Inflammatory macrophage treated with lipopolysaccharide for 4 hours (primary cell): ENCODE measurements around the gene ARRB1.
A peak's percentile ranks its signal among the peaks of the same experiment; 100 is the strongest.
"Not testable (repeated sequence)": the region's sequence is repeated elsewhere in the genome, so short reads cannot be mapped to it uniquely, and the experiment has no call there.

Experiments used
- DNase-seq: peaks from one replicate; pipeline ENCODE4 v3.0.0-alpha.2; 2020

Gene ARRB1

DNA sequence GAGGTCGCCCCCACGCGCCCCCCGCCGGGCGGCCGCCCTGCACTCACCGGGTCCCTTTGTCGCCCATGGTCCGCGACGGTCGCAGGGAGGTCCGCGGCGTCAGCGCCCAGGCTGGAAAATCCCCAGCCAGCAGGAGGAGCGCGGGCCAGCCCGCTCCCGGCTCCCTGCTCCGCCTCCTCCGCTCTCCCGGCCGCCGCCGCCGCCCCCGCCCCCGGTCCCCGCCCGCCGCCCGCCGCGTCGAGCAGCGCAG, at the start of gene ARRB1:
Gene ARRB1, minus strand, starts transcription at position 121 of the 250 bp plus-strand sequence. Its CDS starts 54 bp downstream, at position 67.
- DNase-seq: no peak

DNA sequence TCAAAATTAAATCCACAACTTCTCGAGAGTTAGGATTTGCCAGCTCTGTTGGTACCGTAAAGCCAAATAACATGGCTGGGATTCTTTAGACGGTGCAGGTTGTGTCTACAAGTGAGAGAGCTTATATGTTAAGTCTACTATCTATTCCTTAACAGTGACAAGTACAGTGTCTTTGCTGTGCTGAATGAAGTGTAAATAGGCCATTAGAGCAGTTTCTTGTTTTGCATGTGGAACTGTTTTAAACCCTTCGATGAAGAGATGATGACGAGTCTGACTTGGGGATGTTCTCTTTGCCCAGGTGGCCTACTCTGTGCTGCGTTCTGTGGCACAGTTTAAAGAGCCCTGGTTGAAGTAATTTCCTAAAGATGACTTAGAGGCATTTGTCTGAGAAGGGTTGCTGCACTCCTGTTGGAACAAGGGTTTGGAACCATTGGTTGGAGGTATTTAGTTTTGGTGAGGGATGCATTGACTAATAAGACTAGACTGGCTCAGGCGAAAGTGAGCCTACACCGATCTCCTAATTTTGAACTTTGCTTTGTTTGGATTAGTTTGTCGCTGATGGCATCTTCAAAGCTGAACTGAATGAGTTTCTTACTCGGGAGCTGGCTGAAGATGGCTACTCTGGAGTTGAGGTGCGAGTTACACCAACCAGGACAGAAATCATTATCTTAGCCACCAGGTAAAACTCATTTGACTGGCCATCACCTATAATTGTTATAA, 48.8 kb upstream of the ARRB1 start:
- peak; percentile 15 for DNase-seq

DNA sequence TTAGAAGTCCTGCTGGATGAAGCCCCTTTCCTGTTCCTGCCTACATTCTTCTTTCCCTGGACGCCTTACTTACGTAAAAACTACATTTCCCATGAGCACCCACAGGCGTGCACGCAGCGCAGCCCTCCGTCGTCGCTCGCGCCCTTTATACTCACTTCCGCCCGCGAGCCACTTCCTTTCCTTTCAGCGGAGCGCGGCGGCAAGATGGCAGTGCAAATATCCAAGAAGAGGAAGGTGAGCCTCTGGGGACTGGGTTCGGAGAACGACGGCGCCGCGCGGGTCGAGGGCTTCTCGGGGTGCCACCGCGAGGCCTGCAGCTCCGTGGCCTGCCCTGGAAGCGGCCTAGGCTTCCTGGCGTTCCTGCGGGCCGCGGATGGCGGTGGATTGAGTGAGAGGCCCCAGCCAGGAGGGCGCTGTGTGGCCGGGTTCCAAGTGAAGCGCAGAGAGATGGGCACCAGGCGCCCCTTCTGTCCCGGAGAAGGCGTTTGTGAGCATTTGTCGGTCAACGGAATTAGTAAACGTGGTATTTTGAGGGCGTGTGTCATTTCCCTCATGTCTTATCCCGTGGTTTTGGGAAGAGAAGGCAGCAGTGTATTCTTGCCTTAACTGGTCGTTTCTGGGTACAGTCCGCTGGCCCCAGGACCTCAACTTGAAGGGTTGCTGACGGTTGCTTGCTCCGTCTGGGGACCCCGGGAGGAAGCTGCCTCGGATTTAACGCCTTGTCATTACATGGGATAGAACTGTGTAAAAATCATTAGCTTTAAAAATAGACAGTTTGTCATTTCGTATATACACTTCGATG, 48.1 kb upstream of the ARRB1 start, which contains the start of gene RPS3:
Gene RPS3, plus strand, starts transcription at position 175 of the 802 bp plus-strand sequence. Its CDS starts 30 bp downstream, at position 205.
- DNase-seq: peak; percentile 94

GRCh38 chr11:75398906-75399305, 47.4 kb upstream of the ARRB1 start:
- no peak for DNase-seq

DNA sequence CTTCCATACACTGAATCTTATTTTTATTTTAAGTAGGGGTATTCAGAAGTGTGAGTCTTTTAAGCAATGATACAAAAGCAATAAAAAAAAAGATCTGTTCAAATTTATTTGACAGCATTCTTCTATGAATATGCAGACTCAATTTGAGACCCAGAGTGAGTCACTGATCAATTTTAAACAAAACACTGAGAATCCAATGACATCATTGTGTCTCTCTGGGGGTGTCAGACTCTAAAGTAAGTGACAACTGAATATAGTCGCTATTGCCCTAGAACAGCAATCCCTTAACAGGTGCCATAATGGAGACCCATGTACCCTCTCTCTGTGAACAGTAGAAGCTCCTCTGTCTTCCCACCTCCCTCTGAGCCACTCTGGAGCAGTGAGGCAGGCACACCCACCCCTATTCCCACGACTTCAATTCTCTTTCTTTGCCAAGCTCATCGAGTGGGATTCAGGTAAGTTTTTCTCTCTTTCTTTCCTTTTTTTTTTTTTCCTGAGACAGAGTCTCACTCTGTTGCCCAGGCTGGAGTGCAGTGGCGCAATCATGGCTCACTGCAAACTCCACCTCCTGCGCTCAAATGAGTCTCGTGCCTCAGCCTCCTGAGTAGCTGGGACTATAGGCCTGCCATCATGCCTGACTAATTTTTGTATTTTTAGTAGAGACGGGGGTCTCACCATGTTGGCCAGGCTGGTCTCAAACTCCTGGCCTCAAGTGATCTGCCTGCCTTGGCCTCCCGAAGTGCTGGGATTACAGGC, 42.8 kb upstream of the ARRB1 start:
- DNase-seq: no peak

- no peak for DNase-seq
Observed at GRCh38 chr11:75389925-75390324, 38.5 kb upstream of the ARRB1 start.

GRCh38 chr11:75389276-75389605, 37.8 kb upstream of the ARRB1 start:
- no peak for DNase-seq

GRCh38 chr11:75388386-75389275, 37.2 kb upstream of the ARRB1 start:
- peak; percentile 66 for DNase-seq

DNA sequence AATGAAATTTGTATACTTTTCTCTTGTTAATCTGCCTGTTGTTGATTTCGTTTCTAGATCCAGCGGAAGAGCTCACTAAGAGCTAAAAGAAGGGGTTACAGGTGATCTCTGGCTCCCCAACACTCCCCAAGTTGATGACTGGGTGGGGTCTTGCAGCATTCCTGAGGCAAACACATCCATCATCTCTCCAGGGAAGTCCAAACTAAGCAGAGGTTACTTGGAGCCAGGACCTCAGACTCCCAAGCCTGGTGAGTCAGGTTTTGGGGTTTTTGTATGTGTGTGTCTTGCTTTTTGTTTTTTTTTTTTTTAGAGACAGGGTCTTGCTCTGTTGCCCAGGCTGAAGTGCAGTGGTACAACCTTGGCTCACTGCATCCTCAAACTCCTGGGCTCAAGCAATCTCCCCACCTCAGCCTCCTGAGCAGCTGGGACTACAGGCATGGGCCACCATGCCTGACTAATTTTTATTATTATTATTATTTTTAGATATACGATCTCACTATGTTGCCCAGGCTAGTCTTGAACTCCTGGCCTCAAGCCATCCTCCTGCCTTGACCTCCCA, 36.4 kb upstream of the ARRB1 start:
- no peak for DNase-seq

DNA sequence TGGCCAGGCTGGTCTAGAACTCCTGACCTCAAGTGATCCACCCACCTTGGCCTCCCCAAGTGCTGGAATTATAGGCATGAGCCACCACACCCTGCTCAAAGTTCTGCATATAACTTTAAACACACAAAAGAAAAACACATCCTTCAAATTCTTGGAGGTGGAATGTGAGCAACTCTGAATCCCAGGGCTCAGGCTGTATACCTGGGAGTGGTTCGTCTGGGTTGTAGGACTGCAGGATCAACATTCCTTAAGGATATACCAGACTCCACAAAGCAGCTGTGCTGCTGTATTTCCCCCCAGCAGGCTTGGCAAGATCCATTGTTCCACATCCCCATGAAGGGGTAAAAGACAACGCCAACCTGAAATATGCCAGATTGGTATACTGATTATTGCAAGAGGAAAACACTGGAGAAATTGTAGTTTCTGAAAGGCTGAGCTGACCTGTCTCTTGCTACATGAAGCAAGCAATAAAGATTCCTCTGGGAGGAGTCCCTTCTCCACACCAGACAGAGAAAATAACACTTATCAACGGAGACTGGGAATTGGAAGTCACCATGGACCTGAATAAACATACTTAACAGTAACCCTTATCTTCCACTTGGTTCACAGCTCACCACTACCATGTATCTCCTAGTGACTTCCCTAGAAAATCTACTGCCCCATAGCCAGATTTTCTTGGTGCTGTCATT, 35.6 kb upstream of the ARRB1 start:
- DNase-seq: no peak

DNA sequence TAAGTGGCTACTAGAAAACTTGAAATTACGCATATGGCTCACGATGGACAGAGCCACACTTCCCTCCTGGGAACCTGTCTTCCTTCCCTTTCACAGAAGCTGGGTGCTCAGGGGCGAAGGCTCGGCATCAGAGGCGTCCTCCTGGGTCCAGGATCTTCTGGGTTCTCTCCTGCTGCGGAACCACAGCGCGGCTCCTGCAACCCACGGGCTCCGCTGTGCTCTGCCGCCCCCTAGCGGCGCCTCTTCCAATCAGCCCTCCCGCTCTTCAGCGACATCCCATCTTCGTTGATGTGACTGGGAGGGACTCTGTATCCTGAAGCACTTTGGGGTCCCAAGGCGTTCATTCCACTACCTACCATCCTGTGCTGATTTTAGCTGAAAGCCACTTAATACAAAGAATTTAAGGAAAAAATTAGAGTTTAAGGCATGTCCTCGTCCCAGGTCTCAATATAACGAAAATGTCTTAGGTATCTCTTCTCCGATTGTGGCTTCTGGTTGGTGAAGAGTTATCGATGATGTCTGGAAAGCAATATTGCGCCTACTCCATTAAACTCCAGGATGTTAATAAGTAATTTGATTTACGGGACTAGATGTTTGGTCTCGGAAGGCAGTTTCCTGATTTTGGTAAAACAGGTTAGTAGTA, 33.1 kb upstream of the ARRB1 start:
- DNase-seq: peak; percentile 73

GRCh38 chr11:75383246-75383645, 31.8 kb upstream of the ARRB1 start:
- peak; percentile 21 for DNase-seq

DNA sequence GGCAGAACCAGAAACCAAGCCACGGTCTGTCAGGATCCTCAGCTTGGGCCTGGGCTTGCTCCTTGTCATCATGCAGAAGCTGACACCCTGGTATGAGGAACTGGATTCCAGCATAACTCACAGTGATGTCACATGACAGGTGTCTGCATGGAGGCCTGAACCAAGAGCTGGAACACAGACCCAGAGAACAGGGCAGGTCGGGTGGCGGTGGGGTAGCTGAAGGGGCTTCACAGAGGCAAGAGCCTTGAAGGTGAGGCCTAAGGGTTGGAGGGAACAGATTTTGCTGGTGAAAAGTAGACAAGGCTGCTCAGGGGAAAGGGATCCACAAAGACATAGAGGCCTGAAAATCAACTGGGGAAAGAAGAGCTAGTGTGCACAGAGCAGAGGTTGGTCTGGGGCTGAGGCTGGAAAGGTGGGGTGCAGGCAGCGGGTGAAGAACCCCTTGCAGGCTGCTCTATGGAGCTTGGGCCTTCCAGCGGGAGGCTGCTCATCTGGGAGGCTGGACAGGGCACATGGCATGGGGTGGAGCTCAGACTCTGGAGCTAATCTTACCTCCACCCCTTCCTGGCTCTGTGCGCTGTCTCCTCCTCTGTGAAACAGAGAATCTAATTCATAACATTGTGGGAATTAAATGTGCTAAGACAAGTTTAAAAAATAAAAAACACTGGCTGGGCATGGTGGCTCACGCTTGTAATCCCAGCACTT, 29.4 kb upstream of the ARRB1 start:
- DNase-seq: peak; percentile 77

DNA sequence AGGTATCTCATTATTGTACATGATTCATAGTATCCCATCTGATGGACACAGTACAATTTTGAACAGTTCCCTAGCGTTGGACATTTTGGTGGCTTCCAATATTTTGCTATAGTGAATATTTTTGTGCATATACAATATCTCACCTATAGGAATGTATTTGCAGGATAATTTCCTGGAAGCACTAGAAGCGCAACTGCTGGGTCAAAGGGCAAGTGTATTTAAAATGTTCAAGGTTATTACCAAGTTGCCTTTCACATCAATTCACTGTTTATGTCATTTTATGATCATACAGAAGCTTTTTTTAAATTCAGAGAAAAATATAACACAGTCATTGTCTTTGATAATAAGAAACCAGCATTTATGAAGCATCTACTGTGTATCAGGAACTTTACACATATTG, 28.8 kb upstream of the ARRB1 start:
- no peak for DNase-seq

DNA sequence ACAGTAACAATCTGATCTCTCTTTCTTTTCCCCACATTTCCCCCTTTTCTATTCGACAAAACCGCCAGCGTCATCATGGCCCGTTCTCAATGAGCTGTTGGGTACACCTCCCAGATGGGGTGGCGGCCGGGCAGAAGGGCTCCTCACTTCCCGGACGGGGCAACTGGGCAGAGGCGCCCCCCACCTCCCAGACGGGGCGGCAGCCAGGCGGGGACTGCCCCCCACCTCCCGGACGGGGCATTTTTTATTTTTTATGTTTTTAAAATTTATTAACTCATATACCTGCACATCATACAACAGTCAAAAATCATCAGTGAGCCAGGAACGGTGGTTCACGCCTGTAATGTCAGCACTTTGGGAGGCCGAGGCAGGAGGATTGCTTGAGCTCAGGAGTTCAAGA, 27.3 kb upstream of the ARRB1 start:
- not testable (repeated sequence) for DNase-seq

GRCh38 chr11:75376175-75376574, 24.7 kb upstream of the ARRB1 start:
- no peak for DNase-seq

GRCh38 chr11:75375626-75376025, 24.2 kb upstream of the ARRB1 start:
- no peak for DNase-seq

DNA sequence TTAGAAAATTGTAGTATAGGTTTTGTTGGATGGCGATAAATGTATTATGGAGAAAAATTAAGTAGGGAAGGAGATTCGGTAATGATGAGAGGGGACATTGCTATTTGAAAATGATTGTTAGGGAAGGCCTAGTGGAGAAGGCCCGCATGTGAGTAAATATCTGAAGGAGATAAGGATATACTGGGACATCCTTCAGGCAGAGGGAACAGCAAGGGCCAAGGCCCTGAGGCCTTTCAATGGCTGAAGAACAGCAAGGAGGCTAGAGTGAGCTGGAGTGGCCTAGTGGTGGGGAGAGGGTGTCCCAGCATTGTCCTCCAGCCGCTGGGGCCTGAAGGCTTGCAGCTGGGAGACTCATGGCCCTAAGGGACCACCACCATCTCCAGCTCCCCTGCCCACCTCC, 23.2 kb upstream of the ARRB1 start:
- DNase-seq: no peak

DNA sequence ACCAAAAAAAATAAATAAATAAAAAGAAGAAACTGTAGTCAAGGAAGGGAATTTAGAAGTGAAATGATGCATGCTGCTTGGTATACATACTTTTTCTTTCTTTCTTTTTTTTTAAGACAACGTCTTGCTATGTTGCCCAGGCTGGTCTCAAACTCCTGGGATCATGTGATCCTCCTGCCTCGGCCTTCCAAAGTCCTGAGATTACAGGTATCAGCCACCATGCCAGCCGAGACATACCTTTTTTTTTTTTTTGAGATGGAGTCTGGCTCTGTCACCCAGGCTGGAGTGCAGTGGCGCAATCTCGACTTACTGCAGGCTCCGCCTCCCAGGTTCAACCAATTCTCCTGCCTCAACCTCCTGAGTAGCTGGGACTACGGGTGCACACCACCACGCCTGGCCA, 21.7 kb upstream of the ARRB1 start:
- no peak for DNase-seq
